ENCODE data around the gene GMPPB.

- TF ChIP-seq REST (IDR thresholded peaks at IDR 0.05): no peak
- TF ChIP-seq CTCF (IDR thresholded peaks at IDR 0.05; ENCODE audit: low read depth, low read length, missing input control): no peak
- no peak for TF ChIP-seq RAD21 (IDR thresholded peaks at IDR 0.05)
- TF ChIP-seq YY1 (IDR thresholded peaks at IDR 0.05): no peak
- no peak for TF ChIP-seq FOXA2 (IDR thresholded peaks at IDR 0.05)
- no peak for TF ChIP-seq GABPA (IDR thresholded peaks at IDR 0.05 in 1 of 2, conservative IDR thresholded peaks at IDR 0.05 in 1 of 2)
- TF ChIP-seq JUND (IDR thresholded peaks at IDR 0.05): no peak
- no peak for TF ChIP-seq TAF1 (conservative IDR thresholded peaks at IDR 0.05)
- TF ChIP-seq FOXA1 (IDR thresholded peaks at IDR 0.05): no peak
- TF ChIP-seq MAX (IDR thresholded peaks at IDR 0.05): no peak
- no peak for TF ChIP-seq NR2F2 (IDR thresholded peaks at IDR 0.05)
- no peak for TF ChIP-seq RXRA (IDR thresholded peaks at IDR 0.05)
Observed at GRCh38 chr3:49683162-49683561, 40.6 kb downstream of the GMPPB start.

Data from liver (tissue), 3 donors.